GM12891 (cell line): Measurements from ENCODE around the gene BPIFA2.

Experiments
- POLR2A ChIP-seq: IDR thresholded peaks from 2 replicates; pipeline ENCODE4 v1.6.1; 2011; ENCODE audit warnings: low read depth, low read length, control low read depth
- POLR2AphosphoS5 ChIP-seq: IDR thresholded peaks from 2 replicates; pipeline ENCODE4 v1.6.1; 2011; ENCODE audit warnings: low read depth, low read length, control low read depth
- SPI1 ChIP-seq: IDR thresholded peaks from 2 replicates; pipeline ENCODE4 v1.6.1; 2011; ENCODE audit warnings: low read depth, low read length, control low read depth

- TF ChIP-seq POLR2A (no peak), POLR2AphosphoS5 (no peak), SPI1 (no peak)
These were observed 37.3 kb upstream of the BPIFA2 start for GRCh38 chr20:33130568-33131061.
